Measurements from ENCODE around the gene INTS11. TPM values are rescaled to one million over a fixed set of nuclear protein-coding genes. Genes with fewer than 3 reads are reported as not detected.
"Not testable (repeated sequence)": the region's sequence is repeated elsewhere in the genome, so short reads cannot be mapped to it uniquely, and the experiment has no call there.

INTS11 gene
- polyA plus RNA-seq, 4 donors, result 94.9 to 331 (median 186) TPM

DNA sequence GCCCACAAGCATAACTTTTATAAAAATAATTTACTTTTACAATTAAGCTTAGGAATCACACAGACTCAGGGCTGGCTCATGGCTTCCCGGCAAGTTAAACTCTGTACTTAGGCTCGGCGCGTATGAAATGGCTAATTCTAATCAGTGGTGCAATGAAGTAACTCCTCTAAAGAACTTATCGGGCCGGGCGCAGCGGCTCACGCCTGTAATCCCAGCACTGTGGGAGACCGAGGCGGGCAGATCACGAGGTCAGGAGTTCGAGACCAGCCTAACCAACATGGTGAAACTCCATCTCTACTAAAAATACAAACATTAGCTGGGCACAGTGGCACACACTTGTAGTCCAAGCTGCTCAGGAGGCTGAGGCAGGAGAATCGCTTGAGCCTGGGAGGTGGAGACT lies 45.6 kb upstream of the INTS11 start:
- H3K27me3 ChIP-seq (ENCODE audit: control insufficient read depth in 3 of 3, insufficient read depth in 3 of 3, low read length in 3 of 3); H3K27ac ChIP-seq (ENCODE audit: low read depth in 1 of 3, low read length in 2 of 3); H3K4me3 ChIP-seq (ENCODE audit: low read depth in 1 of 3, low read length in 3 of 3); FAIRE-seq; H3K9me3 ChIP-seq (ENCODE audit: control insufficient read depth in 2 of 2, insufficient read depth in 1 of 2, low read depth in 1 of 2, low read length in 1 of 2); DNase-seq: not testable (repeated sequence)
- 90 to 93% (median 93%) methylated on average over 14 of the region's 14 CpGs for WGBS, 3 donors
- Histone ChIP-seq H3K4me1 (ENCODE audit: control insufficient read depth in 3 of 3, insufficient read depth in 2 of 3, low read depth in 1 of 3, low read length in 2 of 3) (peaks cover 0 to 28% (median 3%) of the 10 kb centered on the region in 3 donors), H3K36me3 (ENCODE audit: control insufficient read depth in 3 of 3, insufficient read depth in 2 of 3, low read depth in 1 of 3, low read length in 3 of 3) (peaks cover 0 to 32% (median 3%) of the 10 kb centered on the region in 3 donors)

DNA sequence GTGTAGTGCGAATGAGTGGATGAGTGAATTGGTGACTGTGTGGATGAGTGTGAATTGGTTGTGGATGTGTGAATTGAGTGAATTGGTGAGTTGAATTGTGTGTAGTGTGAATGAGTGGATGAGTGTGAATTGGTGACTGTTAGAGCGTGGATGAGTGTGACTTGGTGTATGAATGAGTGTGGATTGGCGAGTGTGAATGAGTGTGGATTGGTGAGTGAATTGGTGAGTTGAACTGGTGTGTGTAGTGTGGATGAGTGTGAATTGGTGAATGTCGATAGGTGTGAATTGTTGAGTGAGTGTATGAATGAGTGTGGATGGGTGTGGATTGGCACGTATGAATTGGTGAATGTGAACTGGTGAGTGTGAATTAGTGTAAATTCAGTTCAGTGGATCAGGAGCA lies 42.9 kb upstream of the INTS11 start:
- 97 to 98% (median 97%) methylated on average over 5 of the region's 5 CpGs for WGBS, 3 donors
- no peak for FAIRE-seq
- no peak overlapping the region for H3K27ac ChIP-seq (ENCODE audit: low read depth in 1 of 3, low read length in 2 of 3)

DNA sequence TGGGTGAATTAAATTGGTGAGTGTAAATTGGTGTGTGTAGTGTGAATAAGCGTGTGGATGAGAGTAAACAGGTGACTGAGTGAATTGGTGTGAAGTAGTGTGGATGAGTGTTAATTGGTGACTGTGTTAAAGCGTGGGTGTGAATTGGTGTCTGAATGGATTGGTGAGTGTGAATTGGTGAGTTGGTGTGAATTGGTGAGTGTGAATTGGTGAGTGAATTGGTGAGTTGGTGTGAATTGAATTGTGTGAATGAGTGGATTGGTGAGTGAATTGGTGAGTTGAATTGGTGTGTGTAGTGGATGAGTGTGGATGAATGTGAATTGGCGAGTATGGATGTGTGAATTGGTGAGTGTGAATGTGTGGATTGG lies 42.2 kb upstream of the INTS11 start:
- H3K4me1 ChIP-seq (ENCODE audit: control insufficient read depth in 3 of 3, insufficient read depth in 2 of 3, low read depth in 1 of 3, low read length in 2 of 3), result peaks cover 0 to 12% (median 0%) of the 10 kb centered on the region in 3 donors
- no peak for FAIRE-seq
- H3K27ac ChIP-seq (ENCODE audit: low read depth in 1 of 3, low read length in 2 of 3), result no peak overlapping the region
- H3K4me3 ChIP-seq (ENCODE audit: low read depth in 1 of 3, low read length in 3 of 3), result no peak overlapping the region
- H3K36me3 ChIP-seq (ENCODE audit: control insufficient read depth in 3 of 3, insufficient read depth in 2 of 3, low read depth in 1 of 3, low read length in 3 of 3), result peaks cover 0 to 10% (median 0%) of the 10 kb centered on the region in 3 donors
- DNase-seq, result no peak
- 96 to 100% (median 97%) methylated on average over 3 of the region's 3 CpGs for WGBS, 3 donors
- H3K9me3 ChIP-seq (ENCODE audit: control insufficient read depth in 2 of 2, insufficient read depth in 1 of 2, low read depth in 1 of 2, low read length in 1 of 2), result peaks cover 0 to 5% of the 10 kb centered on the region in 2 donors
- H3K27me3 ChIP-seq (ENCODE audit: control insufficient read depth in 3 of 3, insufficient read depth in 3 of 3, low read length in 3 of 3), result no peaks in the 10 kb centered on the region

More for the DNA sequence above, 42.9 kb upstream of the INTS11 start:
- H3K4me3 ChIP-seq (ENCODE audit: low read depth in 1 of 3, low read length in 3 of 3), result no peak overlapping the region
- no peak for DNase-seq
- no peaks in the 10 kb centered on the region for H3K27me3 ChIP-seq (ENCODE audit: control insufficient read depth in 3 of 3, insufficient read depth in 3 of 3, low read length in 3 of 3)
- H3K4me1 ChIP-seq (ENCODE audit: control insufficient read depth in 3 of 3, insufficient read depth in 2 of 3, low read depth in 1 of 3, low read length in 2 of 3), result peaks cover 0 to 12% (median 0%) of the 10 kb centered on the region in 3 donors
- peaks cover 0 to 5% of the 10 kb centered on the region in 2 donors for H3K9me3 ChIP-seq (ENCODE audit: control insufficient read depth in 2 of 2, insufficient read depth in 1 of 2, low read depth in 1 of 2, low read length in 1 of 2)
- H3K36me3 ChIP-seq (ENCODE audit: control insufficient read depth in 3 of 3, insufficient read depth in 2 of 3, low read depth in 1 of 3, low read length in 3 of 3), result peaks cover 0 to 14% (median 0%) of the 10 kb centered on the region in 3 donors

DNA sequence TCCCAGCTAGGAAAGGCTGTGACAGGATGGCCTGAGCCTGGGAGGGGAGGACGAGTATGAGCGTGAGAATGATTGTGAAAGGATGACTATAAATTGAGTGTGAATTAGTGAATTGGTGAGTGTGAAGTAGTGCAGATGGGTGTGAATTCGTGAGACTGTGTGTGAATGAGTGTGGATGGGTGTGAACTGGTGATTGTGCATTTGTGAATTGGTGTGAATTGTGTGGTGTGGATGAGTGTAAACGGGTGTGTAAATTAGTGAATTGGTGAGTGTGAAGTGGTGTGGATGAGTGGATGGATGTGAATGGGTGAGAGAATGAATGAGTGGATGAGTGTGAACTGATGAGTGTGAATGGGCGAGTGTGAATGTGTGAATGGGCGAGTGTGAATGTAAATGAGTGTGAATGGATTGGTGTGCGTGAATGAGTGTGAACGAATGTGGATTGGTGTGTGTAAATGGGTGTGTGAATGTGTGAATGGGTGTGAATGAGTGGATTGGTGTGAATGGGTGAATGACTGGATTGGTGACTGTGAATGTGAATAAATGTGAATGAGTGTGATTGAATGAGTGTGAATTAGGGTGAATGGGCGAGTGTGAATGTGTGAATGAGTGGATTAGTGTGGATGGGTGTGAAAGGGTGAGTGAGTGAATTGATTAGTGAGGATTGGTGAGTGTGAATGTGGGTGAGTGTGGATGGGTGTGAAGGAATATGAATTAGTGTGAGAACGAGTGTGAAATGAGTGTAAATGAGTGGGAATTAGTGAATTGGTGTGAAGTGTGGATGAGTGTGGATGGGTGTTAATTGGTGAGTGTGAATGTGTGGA lies 41.6 kb upstream of the INTS11 start:
- H3K4me3 ChIP-seq (ENCODE audit: low read depth in 1 of 3, low read length in 3 of 3), result no peak overlapping the region
- no peaks in the 10 kb centered on the region for H3K27me3 ChIP-seq (ENCODE audit: control insufficient read depth in 3 of 3, insufficient read depth in 3 of 3, low read length in 3 of 3)
- H3K36me3 ChIP-seq (ENCODE audit: control insufficient read depth in 3 of 3, insufficient read depth in 2 of 3, low read depth in 1 of 3, low read length in 3 of 3), result peaks cover 0 to 4% (median 0%) of the 10 kb centered on the region in 3 donors
- WGBS, 3 donors, result 80 to 84% (median 83%) methylated on average over 10 of the region's 10 CpGs
- DNase-seq, result no peak
- no peak overlapping the region for H3K27ac ChIP-seq (ENCODE audit: low read depth in 1 of 3, low read length in 2 of 3)
- FAIRE-seq, result no peak
- peaks cover 0 to 10% (median 0%) of the 10 kb centered on the region in 3 donors for H3K4me1 ChIP-seq (ENCODE audit: control insufficient read depth in 3 of 3, insufficient read depth in 2 of 3, low read depth in 1 of 3, low read length in 2 of 3)
- peaks cover 0 to 5% of the 10 kb centered on the region in 2 donors for H3K9me3 ChIP-seq (ENCODE audit: control insufficient read depth in 2 of 2, insufficient read depth in 1 of 2, low read depth in 1 of 2, low read length in 1 of 2)

DNA sequence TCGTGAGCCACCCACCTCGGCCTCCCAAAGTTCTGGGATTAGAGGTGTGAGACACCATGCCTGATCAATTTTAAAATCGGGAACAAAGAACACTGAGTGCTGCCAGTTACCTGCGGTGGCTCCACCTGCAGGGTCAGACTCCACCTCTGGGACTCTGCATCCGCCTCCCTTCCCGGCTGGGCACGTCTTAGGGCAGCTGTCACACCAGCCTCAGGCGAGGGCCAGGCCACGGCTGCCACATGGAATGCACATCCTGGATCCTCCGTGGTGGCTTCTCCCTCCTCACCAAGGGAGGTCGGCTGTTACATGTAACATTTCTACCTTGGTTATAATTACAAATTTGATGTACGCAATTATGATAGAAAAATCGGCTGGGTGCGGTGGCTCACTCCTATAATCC lies 39.8 kb upstream of the INTS11 start:
- FAIRE-seq (no peak), DNase-seq (peak in 1 of 2 donors; percentile 56)
- 36 to 67% (median 42%) methylated on average over 14 of the region's 14 CpGs for WGBS, 3 donors
- no peaks in the 10 kb centered on the region for H3K36me3 ChIP-seq (ENCODE audit: control insufficient read depth in 3 of 3, insufficient read depth in 2 of 3, low read depth in 1 of 3, low read length in 3 of 3)
- H3K27me3 ChIP-seq (ENCODE audit: control insufficient read depth in 3 of 3, insufficient read depth in 3 of 3, low read length in 3 of 3), result no peaks in the 10 kb centered on the region
- peaks cover 0 to 5% of the 10 kb centered on the region in 2 donors for H3K9me3 ChIP-seq (ENCODE audit: control insufficient read depth in 2 of 2, insufficient read depth in 1 of 2, low read depth in 1 of 2, low read length in 1 of 2)
- no peak overlapping the region for H3K4me3 ChIP-seq (ENCODE audit: low read depth in 1 of 3, low read length in 3 of 3)
- H3K27ac ChIP-seq (ENCODE audit: low read depth in 1 of 3, low read length in 2 of 3), result no peak overlapping the region
- peaks cover 0 to 24% (median 0%) of the 10 kb centered on the region in 3 donors for H3K4me1 ChIP-seq (ENCODE audit: control insufficient read depth in 3 of 3, insufficient read depth in 2 of 3, low read depth in 1 of 3, low read length in 2 of 3)

DNA sequence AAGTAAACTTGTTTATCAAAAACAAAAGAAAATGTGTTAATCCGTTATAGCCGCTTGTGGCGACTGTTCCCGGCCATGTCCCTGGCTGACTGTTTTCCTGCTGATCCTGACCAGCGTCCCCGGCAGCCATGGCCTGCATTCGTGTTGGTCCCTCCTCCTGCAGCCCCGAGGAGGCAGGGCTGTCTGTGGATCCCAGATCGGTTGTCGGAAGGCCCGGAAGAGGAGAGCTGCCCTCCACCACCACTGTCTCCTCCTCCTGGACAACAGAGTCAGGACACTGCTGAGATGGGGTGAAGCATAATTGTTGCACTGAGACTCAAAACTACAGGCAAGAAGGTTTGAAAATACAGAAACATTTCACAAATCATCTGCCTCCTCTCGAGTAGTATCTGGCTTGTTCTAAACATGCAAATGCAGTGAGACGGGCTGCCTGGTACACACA lies 37.5 kb upstream of the INTS11 start:
- WGBS, 3 donors, result 26 to 36% (median 31%) methylated on average over 13 of the region's 13 CpGs
- peaks cover 0 to 2% (median 0%) of the 10 kb centered on the region in 3 donors for H3K36me3 ChIP-seq (ENCODE audit: control insufficient read depth in 3 of 3, insufficient read depth in 2 of 3, low read depth in 1 of 3, low read length in 3 of 3)
- peaks cover 0 to 3% of the 10 kb centered on the region in 2 donors for H3K9me3 ChIP-seq (ENCODE audit: control insufficient read depth in 2 of 2, insufficient read depth in 1 of 2, low read depth in 1 of 2, low read length in 1 of 2)
- DNase-seq, result peak in 1 of 2 donors; percentile 55
- no peaks in the 10 kb centered on the region for H3K27me3 ChIP-seq (ENCODE audit: control insufficient read depth in 3 of 3, insufficient read depth in 3 of 3, low read length in 3 of 3)
- peaks cover 0 to 43% (median 0%) of the 10 kb centered on the region in 3 donors for H3K4me1 ChIP-seq (ENCODE audit: control insufficient read depth in 3 of 3, insufficient read depth in 2 of 3, low read depth in 1 of 3, low read length in 2 of 3)
- no peak overlapping the region for H3K4me3 ChIP-seq (ENCODE audit: low read depth in 1 of 3, low read length in 3 of 3)
- peak overlapping the region in 2 of 3 donors; percentile 49 to 67 for H3K27ac ChIP-seq (ENCODE audit: low read depth in 1 of 3, low read length in 2 of 3)
- no peak for FAIRE-seq

DNA sequence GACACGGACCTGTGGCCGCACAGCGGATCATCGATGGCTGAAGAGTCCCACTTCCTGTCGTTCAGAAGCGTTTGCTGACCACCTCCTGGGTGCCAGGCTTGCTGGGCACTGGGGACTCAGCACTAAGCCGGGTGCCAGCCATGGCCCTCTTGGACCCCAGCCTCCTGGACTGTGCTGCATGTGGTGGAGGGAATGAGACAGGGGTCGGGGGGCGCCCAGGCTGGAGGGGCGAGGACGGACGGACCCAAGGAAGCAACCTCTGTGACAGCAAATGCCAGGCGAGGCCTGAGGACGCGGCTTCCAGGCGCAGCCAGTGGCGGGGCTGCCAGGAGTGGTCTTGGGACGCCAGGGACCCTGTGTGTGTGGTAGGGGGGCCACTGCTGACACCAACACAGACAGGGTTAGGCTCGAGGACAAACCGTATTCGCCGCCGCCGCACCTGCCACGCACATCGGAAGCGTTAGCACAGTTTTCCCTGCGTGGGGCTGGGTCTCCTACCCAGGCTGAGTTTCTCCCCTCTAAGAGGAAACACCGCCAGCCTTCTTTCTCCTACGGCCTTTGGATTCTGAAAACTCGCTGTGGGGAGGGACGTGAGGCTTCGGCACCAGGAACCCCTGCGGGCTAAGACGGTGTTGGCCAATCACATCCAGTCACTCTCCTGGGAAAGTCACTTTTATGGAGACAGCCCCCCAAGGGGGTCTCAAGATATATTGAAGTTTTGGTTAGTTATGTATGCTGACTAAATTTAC lies 36.9 kb upstream of the INTS11 start:
- Histone ChIP-seq H3K27ac (ENCODE audit: low read depth in 1 of 3, low read length in 2 of 3) (peak overlapping the region in 2 of 3 donors; percentile 19 to 49), H3K9me3 (ENCODE audit: control insufficient read depth in 2 of 2, insufficient read depth in 1 of 2, low read depth in 1 of 2, low read length in 1 of 2) (peaks cover 0 to 3% of the 10 kb centered on the region in 2 donors), H3K4me3 (ENCODE audit: low read depth in 1 of 3, low read length in 3 of 3) (no peak overlapping the region), H3K4me1 (ENCODE audit: control insufficient read depth in 3 of 3, insufficient read depth in 2 of 3, low read depth in 1 of 3, low read length in 2 of 3) (peaks cover 0 to 47% (median 0%) of the 10 kb centered on the region in 3 donors), H3K36me3 (ENCODE audit: control insufficient read depth in 3 of 3, insufficient read depth in 2 of 3, low read depth in 1 of 3, low read length in 3 of 3) (peaks cover 0 to 6% (median 0%) of the 10 kb centered on the region in 3 donors), H3K27me3 (ENCODE audit: control insufficient read depth in 3 of 3, insufficient read depth in 3 of 3, low read length in 3 of 3) (no peaks in the 10 kb centered on the region)
- WGBS, 3 donors, result 71 to 77% (median 73%) methylated on average over 30 to 35 of the region's 35 CpGs
- DNase-seq (no peak), FAIRE-seq (no peak)

DNA sequence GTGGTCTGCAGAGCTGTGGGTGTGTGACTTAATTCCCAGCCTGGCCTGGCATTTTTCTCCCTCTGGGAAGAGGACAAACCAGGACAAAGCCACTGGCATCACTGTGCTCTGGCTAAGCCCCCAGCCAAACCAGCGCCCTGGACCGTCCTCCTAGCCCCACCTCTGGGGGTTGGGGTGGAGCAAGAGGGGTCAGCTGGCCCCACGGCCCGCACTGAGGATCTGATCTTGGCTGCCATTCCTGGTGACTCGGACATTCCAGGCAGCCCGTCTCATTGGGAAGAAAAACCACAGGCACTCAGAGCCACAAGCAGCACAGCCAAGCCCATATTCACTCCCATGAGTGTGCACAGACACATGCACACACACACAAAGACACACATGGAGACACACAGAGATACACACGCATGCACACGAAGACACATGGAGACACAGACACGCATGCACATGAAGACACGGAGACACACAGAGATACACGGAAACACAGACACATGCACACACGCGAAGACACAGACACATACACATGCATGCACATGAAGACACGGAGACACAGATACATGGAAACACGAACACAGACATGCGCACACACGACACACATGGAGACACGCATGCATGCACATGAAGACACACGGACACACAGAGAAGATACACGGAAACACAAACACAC lies 36.2 kb upstream of the INTS11 start:
- H3K27ac ChIP-seq (ENCODE audit: low read depth in 1 of 3, low read length in 2 of 3), result peak overlapping the region in 2 of 3 donors; percentile 19 to 97
- FAIRE-seq (no peak), DNase-seq (no peak)
- no peak overlapping the region for H3K4me3 ChIP-seq (ENCODE audit: low read depth in 1 of 3, low read length in 3 of 3)
- H3K36me3 ChIP-seq (ENCODE audit: control insufficient read depth in 3 of 3, insufficient read depth in 2 of 3, low read depth in 1 of 3, low read length in 3 of 3), result peaks cover 0 to 6% (median 0%) of the 10 kb centered on the region in 3 donors
- peaks cover 0 to 47% (median 0%) of the 10 kb centered on the region in 3 donors for H3K4me1 ChIP-seq (ENCODE audit: control insufficient read depth in 3 of 3, insufficient read depth in 2 of 3, low read depth in 1 of 3, low read length in 2 of 3)
- H3K27me3 ChIP-seq (ENCODE audit: control insufficient read depth in 3 of 3, insufficient read depth in 3 of 3, low read length in 3 of 3), result no peaks in the 10 kb centered on the region
- WGBS, 3 donors, result 69 to 75% (median 74%) methylated on average over 20 of the region's 20 CpGs
- H3K9me3 ChIP-seq (ENCODE audit: control insufficient read depth in 2 of 2, insufficient read depth in 1 of 2, low read depth in 1 of 2, low read length in 1 of 2), result no peaks in the 10 kb centered on the region
